Measurements from ENCODE around the gene LGALS13. TPM values are rescaled to one million over a fixed set of nuclear protein-coding genes. Genes with fewer than 3 reads are reported as not detected.

LGALS13 gene
- total RNA-seq = not detected

GRCh38 chr19:39602224-39602623 lies at the start of gene LGALS13:
Gene LGALS13, plus strand, starts transcription at chr19:39602524. Its CDS starts 45 bp downstream, at chr19:39602569.
- intact Hi-C loops (cut with DNase I; ENCODE audit: low total_unique reads) = no loop called here
- H3K4me3 ChIP-seq (ENCODE audit: low read depth, poor library complexity, severe bottlenecking) = no peak within 1 kb of the TSS
- no peak for DNase-seq (ENCODE audit: low spot score in 2 of 2)
- WGBS, 2 donors = 31 to 35% methylated on average over 5 of the region's 5 CpGs
- TF ChIP-seq POLR2A (IDR thresholded peaks at IDR 0.05) = no peak
- no peak for TF ChIP-seq CTCF (IDR thresholded peaks at IDR 0.05)

GRCh38 chr19:39553082-39553652 lies 49.2 kb upstream of the LGALS13 start:
- TF ChIP-seq POLR2A (IDR thresholded peaks at IDR 0.05) (no peak), CTCF (IDR thresholded peaks at IDR 0.05) (no peak)
- intact Hi-C loops (cut with DNase I; ENCODE audit: low total_unique reads) = no loop called here
- H3K4me3 ChIP-seq (ENCODE audit: low read depth, poor library complexity, severe bottlenecking) = no peak overlapping the region
- 63% methylated on average over 7 of the region's 7 CpGs for WGBS, 2 donors
- DNase-seq (ENCODE audit: low spot score in 2 of 2) = no peak

GRCh38 chr19:39554701-39555311 lies 47.5 kb upstream of the LGALS13 start:
- DNase-seq (ENCODE audit: low spot score in 2 of 2) = no peak
- intact Hi-C loops (cut with DNase I; ENCODE audit: low total_unique reads) = no loop called here

GRCh38 chr19:39555883-39556282 lies 46.4 kb upstream of the LGALS13 start:
- 22 to 25% methylated on average over 1 of the region's 1 CpG for WGBS, 2 donors
- TF ChIP-seq CTCF (IDR thresholded peaks at IDR 0.05) = no peak
- H3K4me3 ChIP-seq (ENCODE audit: low read depth, poor library complexity, severe bottlenecking) = no peak overlapping the region
- no peak for DNase-seq (ENCODE audit: low spot score in 2 of 2)
- intact Hi-C loops (cut with DNase I; ENCODE audit: low total_unique reads) = no loop called here

More at GRCh38 chr19:39554701-39555311, 47.5 kb upstream of the LGALS13 start:
- TF ChIP-seq POLR2A (IDR thresholded peaks at IDR 0.05) = no peak
- no peak for TF ChIP-seq CTCF (IDR thresholded peaks at IDR 0.05)
- 65 to 76% methylated on average over 4 of the region's 4 CpGs for WGBS, 2 donors
- H3K4me3 ChIP-seq (ENCODE audit: low read depth, poor library complexity, severe bottlenecking) = no peak overlapping the region

GRCh38 chr19:39557811-39558623 lies 44.3 kb upstream of the LGALS13 start:
- DNase-seq (ENCODE audit: low spot score in 2 of 2) = no peak
- no peak overlapping the region for H3K4me3 ChIP-seq (ENCODE audit: low read depth, poor library complexity, severe bottlenecking)
- WGBS, 2 donors = 60 to 72% methylated on average over 5 of the region's 5 CpGs
- intact Hi-C loops (cut with DNase I; ENCODE audit: low total_unique reads) = no loop called here
- no peak for TF ChIP-seq POLR2A (IDR thresholded peaks at IDR 0.05)
- no peak for TF ChIP-seq CTCF (IDR thresholded peaks at IDR 0.05)
